SU-DHL-6 (cell line): ENCODE results near the gene OR6J1.
"Not testable (repeated sequence)": the region's sequence is repeated elsewhere in the genome, so short reads cannot be mapped to it uniquely, and the experiment has no call there.

Experiments
- EZH2phosphoT487 ChIP-seq: fragments of 200-600 bp; sonication (generic), shearing (Covaris generic); conservative IDR thresholded peaks from 2 replicates; pipeline ENCODE4 v1.6.1; 2018; ENCODE audit warnings: mild to moderate bottlenecking, antibody characterized with exemption, low read length, moderate library complexity, mixed read lengths
- TF ChIP-seq, protein P1 (sequence below): fragments of 200-600 bp; sonication (generic); IDR thresholded peaks from one replicate; pipeline ENCODE4 v1.5.1; 2017; ENCODE audit warnings: antibody characterized with exemption, mild to moderate bottlenecking, low read length, moderate library complexity; ENCODE audit not compliant: insufficient read depth, poor library complexity, severe bottlenecking

- TF ChIP-seq, protein P1, sequence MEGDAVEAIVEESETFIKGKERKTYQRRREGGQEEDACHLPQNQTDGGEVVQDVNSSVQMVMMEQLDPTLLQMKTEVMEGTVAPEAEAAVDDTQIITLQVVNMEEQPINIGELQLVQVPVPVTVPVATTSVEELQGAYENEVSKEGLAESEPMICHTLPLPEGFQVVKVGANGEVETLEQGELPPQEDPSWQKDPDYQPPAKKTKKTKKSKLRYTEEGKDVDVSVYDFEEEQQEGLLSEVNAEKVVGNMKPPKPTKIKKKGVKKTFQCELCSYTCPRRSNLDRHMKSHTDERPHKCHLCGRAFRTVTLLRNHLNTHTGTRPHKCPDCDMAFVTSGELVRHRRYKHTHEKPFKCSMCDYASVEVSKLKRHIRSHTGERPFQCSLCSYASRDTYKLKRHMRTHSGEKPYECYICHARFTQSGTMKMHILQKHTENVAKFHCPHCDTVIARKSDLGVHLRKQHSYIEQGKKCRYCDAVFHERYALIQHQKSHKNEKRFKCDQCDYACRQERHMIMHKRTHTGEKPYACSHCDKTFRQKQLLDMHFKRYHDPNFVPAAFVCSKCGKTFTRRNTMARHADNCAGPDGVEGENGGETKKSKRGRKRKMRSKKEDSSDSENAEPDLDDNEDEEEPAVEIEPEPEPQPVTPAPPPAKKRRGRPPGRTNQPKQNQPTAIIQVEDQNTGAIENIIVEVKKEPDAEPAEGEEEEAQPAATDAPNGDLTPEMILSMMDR = not testable (repeated sequence)
- TF ChIP-seq EZH2phosphoT487 = not testable (repeated sequence)
Measured at GRCh38 chr14:22615765-22616164, 28.4 kb downstream of the OR6J1 start.
